GM21786 (cell line): ENCODE results near the gene HAPLN2.
"Not testable (repeated sequence)": the region's sequence is repeated elsewhere in the genome, so short reads cannot be mapped to it uniquely, and the experiment has no call there.

Source experiments
- ATAC-seq: cut with Tn5 transposase; IDR thresholded peaks from one replicate; pipeline ENCODE4 v1.9.1; 2021; ENCODE audit not compliant: unreplicated experiment

HAPLN2 gene

DNA sequence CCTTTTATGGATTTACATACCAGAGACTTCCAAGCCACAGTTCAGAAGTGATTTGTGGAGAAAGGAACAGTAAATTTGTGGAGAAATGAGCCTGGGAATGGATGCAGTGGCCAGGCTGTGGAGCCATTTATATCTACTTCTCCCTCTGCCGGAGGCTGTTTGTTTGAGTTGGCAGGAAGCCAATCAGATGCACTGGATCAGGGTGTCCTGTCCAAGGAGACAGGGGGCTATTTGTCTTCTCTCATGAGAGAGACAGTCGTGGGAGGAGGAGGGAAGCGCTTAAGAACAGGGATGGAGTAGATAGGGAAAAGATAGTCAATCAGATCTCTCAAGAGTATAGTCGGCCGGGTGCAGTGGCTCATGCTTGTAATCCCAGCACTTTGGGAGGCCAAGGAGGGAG lies 2.8 kb upstream of the HAPLN2 start:
- ATAC-seq, result no peak

DNA sequence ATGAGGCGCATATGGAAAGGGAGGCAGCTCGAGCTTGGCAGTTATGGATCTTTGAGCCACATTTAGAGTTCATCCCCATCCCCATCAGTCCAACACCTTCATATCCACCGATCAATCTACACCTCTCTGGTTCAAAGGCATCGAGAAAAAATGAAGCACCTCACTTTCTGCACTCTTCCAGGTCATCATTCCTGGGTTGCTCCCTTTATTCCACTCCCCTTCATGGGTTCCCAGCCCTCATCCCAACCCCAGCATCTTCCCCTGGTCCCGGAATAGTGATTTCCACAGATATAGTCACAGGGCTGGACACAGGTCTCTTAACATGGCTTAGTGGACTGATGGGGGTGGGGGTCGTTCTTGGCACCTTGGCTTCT lies 354 bp downstream of the HAPLN2 start:
- no peak for ATAC-seq

DNA sequence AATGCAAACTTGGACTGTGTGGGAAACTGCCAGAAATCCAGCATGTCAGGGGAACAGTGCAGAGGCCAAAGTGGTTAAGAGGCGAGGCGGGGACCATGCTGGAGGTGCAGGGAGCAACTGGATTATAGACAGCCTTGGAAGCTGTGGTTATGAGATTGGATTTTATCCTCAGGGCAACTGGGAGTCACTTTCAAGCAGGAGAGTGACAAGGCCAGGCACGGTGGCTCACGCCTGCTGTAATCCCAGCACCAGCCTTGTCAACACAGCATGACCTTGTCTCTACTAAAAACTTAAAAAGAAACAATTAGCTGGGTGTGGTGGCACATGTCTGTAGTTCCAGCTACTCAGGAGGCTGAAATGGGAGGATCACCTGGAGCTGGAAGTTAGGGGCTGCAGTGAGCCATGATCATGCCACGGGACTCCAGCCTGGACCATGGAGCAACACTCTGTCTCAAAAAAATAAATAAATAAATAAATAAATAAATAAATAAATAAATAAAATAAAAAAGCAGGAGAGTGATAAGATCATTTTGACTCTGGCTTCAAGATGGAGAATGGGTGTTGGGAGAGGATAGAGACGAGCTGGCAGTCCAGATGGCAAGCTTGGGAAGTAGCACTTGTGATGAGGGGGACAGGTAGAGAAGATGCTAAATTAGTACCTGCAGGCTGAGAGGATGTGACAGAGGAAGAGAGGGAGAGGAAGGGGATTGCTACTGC lies 3.5 kb downstream of the HAPLN2 start:
- no peak for ATAC-seq

- ATAC-seq, result no peak
These were observed 5.0 kb downstream of the HAPLN2 start for GRCh38 chr1:156623946-156624813.

DNA sequence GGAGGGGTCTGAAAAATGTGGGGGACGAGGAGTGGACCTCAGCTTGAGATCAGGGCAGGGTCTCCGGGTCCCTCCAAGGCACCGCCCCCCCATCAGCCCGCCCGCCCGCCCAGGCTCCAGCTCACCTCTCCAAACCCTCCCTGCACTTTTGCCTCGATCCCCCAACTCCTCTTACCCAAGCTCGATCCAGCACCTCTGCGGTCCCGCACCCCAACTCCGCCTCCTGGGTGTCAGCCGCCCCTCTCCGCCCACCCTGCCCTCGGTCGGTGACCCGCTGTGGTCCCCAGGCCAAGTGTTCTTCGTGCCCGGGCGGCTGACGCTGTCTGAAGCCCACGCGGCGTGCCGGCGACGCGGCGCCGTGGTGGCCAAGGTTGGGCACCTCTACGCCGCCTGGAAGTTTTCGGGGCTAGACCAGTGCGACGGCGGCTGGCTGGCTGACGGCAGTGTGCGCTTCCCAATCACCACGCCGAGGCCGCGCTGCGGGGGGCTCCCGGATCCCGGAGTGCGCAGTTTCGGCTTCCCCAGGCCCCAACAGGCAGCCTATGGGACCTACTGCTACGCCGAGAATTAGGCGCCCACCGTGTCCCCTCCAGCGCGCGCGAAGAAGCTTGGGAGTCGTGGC lies 5.7 kb downstream of the HAPLN2 start:
- ATAC-seq, result no peak

- no peak for ATAC-seq
These were observed 6.3 kb downstream of the HAPLN2 start for GRCh38 chr1:156625436-156626078.

- ATAC-seq, result no peak
These were observed 6.8 kb downstream of the HAPLN2 start for GRCh38 chr1:156626079-156626438.

GRCh38 chr1:156627313-156627880 lies 8.2 kb downstream of the HAPLN2 start:
- ATAC-seq, result no peak

- no peak for ATAC-seq
These were observed 10.7 kb downstream of the HAPLN2 start for GRCh38 chr1:156629823-156630449.

DNA sequence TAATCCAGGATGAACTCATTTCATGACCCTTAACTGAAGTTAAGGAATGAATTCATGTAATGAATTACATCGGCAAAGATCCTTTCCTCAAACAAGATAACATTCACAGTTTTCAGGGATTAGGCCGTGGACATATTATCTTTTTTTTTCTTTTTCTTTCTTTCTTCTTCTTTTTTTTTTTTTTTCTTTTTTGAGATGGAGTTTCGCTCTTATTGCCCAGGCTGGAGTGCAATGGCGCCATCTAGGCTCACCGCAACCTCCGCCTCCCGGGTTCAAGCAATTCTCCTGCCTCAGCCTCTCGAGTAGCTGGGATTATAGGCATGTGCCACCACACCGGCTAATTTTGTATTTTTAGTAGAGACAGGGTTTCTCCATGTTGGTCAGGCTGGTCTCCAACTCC lies 11.9 kb downstream of the HAPLN2 start:
- not testable (repeated sequence) for ATAC-seq

GRCh38 chr1:156632355-156632754 lies 13.1 kb downstream of the HAPLN2 start:
- ATAC-seq, result no peak

- no peak for ATAC-seq
These were observed 19.2 kb downstream of the HAPLN2 start for GRCh38 chr1:156638189-156638985.

DNA sequence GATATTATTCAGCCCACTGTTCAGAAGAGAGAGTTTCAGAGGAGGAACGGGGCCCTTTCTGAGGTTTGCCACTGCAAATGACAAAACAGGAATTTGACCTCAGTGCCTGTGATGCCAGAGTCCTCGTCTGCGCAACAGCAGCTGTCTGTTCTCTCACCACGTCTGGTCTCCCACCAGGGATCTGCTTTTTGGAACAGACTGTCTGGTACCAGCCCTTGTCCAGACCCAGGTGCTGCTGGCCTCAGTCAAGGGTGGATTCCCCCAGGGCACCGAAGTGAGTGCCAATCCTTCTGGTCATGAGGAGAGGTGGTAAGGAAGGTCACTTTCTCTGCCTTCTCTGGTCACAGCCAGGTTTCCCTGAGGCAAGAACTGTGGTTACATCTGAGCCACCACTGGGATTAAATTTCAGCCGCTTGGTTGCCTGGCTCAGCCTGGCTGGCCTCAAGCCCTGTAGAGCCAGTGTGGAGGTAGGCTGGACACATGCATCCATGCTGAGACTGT lies 20.4 kb downstream of the HAPLN2 start:
- no peak for ATAC-seq

GRCh38 chr1:156640842-156641706 lies 21.9 kb downstream of the HAPLN2 start:
- ATAC-seq, result no peak

DNA sequence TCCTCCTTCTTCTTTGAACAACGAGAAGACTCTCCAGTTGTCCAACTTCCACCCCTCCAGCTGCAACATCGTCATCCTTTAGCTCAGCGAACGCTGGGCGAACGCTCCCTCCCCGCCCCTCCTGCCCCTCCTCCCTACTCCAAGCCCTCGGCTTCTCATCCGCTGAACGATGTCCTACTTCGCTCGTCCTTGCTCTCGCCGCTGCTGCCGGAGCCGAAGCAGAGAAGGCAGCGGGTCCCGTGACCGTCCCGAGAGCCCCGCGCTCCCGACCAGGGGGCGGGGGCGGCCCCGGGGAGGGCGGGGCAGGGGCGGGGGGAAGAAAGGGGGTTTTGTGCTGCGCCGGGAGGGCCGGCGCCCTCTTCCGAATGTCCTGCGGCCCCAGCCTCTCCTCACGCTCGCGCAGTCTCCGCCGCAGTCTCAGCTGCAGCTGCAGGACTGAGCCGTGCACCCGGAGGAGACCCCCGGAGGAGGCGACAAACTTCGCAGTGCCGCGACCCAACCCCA lies 22.6 kb downstream of the HAPLN2 start, which contains the start of gene BCAN:
BCAN (plus strand) TSS at position 357 of the 504 bp plus-strand sequence. CDS start 3,938 bp downstream, outside the sequence.
- no peak for ATAC-seq

DNA sequence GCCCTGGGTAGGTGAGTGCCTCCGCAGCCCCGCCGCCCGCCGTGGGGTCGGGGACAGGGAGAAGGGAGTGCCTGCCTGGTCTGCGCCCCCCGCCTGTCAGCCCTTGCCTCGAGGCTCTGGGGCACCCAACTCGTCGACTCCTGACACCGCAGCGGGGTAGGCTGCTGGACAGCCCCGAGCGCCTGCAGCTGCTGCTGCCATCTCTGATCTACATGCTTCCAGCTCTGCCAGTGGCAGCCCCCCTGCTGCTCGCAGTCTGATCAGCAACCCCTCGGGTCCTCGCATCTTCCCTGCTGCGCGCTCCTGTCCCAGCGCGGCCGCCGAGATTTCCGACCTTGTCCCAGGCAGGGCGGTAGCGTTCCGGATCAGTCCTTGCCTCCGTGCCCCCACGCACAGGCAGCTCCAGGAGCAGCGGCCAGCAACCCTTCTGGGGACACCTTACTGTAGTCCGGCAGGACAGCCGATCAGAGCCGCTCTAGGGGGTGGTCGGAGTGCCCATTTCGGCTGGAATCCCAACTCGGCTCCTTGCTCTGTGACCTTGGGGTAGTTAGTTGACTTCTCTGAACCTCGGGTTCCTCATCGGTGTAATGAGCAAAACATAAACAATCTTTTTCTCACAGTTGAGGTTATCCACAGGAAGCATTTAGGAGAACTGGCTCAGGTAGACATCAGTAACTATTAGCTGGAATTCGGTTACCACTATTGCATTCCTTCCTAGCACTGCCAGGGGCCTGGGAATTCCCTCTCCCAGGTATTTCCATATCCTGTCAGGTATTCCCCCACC lies 23.2 kb downstream of the HAPLN2 start:
- no peak for ATAC-seq

GRCh38 chr1:156643049-156643777 lies 24.0 kb downstream of the HAPLN2 start:
- no peak for ATAC-seq
